SH-SY5Y (cell line): ENCODE results near the gene RAP1GAP2.

ENCODE experiments used
- GATA2 ChIP-seq: IDR thresholded peaks from 2 replicates; pipeline ENCODE4 v1.6.1; 2011; ENCODE audit warnings: mild to moderate bottlenecking, low read depth, low read length
- GATA3 ChIP-seq: IDR thresholded peaks from 2 replicates; pipeline ENCODE4 v1.6.1; 2011; ENCODE audit warnings: low read depth, mild to moderate bottlenecking, low read length, moderate library complexity

The RAP1GAP2 gene

DNA sequence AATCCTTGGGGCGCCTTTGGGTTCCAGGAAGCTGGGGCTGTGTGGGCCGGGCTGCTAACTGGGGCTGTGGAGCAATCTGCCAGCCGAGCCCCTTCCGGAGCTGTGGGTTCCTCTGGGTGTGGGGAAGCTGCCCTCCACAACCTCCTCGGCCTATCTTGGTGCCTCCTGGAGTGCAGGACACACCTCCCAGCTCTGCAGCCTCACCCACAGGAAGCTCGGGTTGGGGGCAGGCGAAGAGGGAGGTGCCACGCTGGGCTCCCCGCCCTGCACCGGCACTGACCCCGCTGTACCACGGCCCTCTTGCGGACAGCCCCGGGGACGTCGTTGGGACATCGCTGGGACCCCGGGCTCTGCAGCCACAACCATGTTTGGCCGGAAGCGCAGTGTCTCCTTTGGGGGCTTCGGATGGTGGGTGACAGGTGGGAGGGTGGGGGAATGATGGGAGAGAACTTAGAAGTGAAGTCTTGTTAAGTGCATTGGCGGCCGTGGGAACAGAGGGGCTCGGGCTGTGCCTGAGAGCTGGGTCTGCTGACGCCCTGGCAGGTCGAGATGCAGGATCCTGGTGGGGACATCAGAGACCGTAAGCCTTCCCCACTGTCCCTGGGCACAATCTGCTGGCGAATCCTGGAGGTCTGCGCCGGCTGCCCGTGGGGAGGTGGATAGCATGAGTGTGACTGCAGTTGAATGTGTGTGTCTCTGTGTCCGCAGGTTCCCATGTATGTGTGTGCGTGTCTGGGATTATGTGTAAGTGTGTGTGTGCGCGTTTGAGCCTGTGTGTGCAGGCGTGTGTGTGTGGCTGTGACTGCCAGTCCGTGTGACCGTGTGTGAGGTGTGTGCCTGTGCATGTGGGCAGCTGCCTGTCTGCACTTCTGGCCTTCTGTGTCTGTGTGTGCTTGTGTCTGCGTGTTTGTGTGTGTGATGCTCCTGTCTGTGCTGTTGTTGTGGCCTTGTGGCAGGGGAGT is at the start of gene RAP1GAP2:
TSS of gene RAP1GAP2 (plus strand) at position 275 of the 962 bp plus-strand sequence. CDS start at position 365, 90 bp downstream.
- TF ChIP-seq GATA2 (no peak), GATA3 (no peak)

GRCh38 chr17:2749058-2749783 is 47.0 kb upstream of the RAP1GAP2 start, which contains the start of gene CCDC92B:
TSS of gene CCDC92B (minus strand) at chr17:2749652. CDS start at chr17:2735145, 14,507 bp downstream.
- TF ChIP-seq GATA2: no peak
- TF ChIP-seq GATA3: no peak

GRCh38 chr17:2749784-2750181 is 46.5 kb upstream of the RAP1GAP2 start:
- TF ChIP-seq GATA2 (no peak), GATA3 (no peak)

GRCh38 chr17:2750721-2751120 is 45.5 kb upstream of the RAP1GAP2 start:
- TF ChIP-seq GATA2 (no peak), GATA3 (no peak)

- no peak for TF ChIP-seq GATA2
- TF ChIP-seq GATA3: no peak
These were observed 44.7 kb upstream of the RAP1GAP2 start for GRCh38 chr17:2751491-2751890.

GRCh38 chr17:2755891-2756724 is 40.1 kb upstream of the RAP1GAP2 start:
- no peak for TF ChIP-seq GATA3
- TF ChIP-seq GATA2: no peak

- TF ChIP-seq GATA2 (no peak), GATA3 (no peak)
These were observed 37.4 kb upstream of the RAP1GAP2 start for GRCh38 chr17:2758870-2759269.

- TF ChIP-seq GATA2 (no peak), GATA3 (no peak)
These were observed 26.1 kb upstream of the RAP1GAP2 start for GRCh38 chr17:2770129-2770528.

DNA sequence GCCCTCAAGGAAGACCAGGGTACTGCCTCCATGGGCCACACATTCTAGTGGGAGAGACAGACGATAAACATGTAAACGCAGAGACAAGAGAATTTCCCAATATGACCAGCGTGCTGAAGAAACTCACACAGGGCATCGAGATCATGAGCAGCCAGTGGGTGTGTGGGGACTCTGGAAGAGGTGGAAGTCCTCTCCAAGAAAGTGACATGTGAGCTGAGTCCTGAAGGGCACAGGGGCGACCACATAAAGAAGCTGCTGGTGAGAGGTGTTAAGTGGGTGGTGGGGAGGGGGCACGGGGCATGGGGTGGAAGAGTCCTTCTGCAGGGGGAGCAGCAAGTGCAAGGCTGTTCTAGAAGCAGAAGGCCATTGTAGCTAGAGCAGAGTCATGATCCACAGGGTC is 21.0 kb upstream of the RAP1GAP2 start:
- TF ChIP-seq GATA2 (no peak), GATA3 (no peak)

DNA sequence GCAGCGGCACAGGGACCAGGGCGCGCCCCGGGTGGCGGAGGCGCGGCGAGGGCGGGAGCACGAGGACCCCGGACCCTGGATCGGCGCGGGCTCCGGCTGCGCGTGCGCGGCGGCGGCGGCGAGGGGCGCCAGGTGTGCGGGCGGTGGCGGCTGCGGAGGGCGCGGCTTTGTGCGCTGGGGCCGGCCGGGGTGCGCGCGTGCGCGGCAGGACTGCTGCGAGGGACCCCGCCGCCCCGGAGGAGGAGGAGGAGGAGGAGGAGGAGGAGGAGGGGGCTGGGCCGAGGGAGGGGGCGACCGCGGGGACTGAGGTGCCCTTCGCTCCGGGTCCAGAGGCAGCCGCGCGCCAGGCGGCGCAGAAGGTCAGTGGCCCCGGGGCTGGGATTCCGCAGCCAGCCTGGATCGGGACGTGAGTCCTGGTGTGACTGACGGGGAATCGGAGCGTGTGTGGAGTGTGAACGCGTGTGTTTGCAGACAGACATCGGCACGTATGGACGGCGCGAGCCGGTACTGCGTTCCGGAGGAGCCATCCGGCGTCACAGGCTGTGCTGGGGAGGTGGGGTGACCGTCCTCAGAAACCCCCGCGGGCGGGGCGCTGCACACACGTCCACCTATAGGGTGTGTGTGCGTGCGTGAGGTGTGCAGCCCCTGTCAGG is 19.5 kb upstream of the RAP1GAP2 start:
- TF ChIP-seq GATA2 (no peak), GATA3 (no peak)

- TF ChIP-seq GATA3 (no peak), GATA2 (no peak)
These were observed 18.9 kb upstream of the RAP1GAP2 start for GRCh38 chr17:2777242-2777867.

GRCh38 chr17:2778489-2778888 is 17.7 kb upstream of the RAP1GAP2 start:
- TF ChIP-seq GATA3 (no peak), GATA2 (no peak)

GRCh38 chr17:2779545-2779944 is 16.7 kb upstream of the RAP1GAP2 start:
- TF ChIP-seq GATA3: no peak
- no peak for TF ChIP-seq GATA2
